Peyer's patch (tissue), 4 donors: Measurements from ENCODE around the gene ROBO1. TPM values are rescaled to one million over a fixed set of nuclear protein-coding genes. Genes with fewer than 3 reads are reported as not detected.

Source experiments
- DNase-seq, 3 donors: peaks; one replicate each; pipeline ENCODE4 v3.0.0-alpha.2; 2017 to 2019
- H3K27ac ChIP-seq, 4 donors: fragments of 200-600 bp; sonication (generic); one replicate each; pipeline ENCODE4 v1.5.1; 2016 to 2019
- H3K27me3 ChIP-seq, 2 donors: fragments of 200-600 bp; sonication (generic); one replicate each; pipeline ENCODE4 v1.5.1; 2019
- H3K36me3 ChIP-seq, 3 donors: fragments of 200-600 bp; sonication (generic); one replicate each; pipeline ENCODE4 v1.5.1; 2016 to 2019
- H3K4me1 ChIP-seq, 4 donors: fragments of 200-600 bp; sonication (generic); one replicate each; pipeline ENCODE4 v1.5.1; 2016 to 2019
- H3K4me3 ChIP-seq, 4 donors: fragments of 200-600 bp; sonication (generic); 1 replicate in 3 of 4; 2 replicates in 1 of 4; pipeline ENCODE4 v1.5.1; 2016 to 2019; ENCODE audit warnings: mild to moderate bottlenecking in 1 of 4
- H3K9me3 ChIP-seq, 4 donors: fragments of 200-600 bp; sonication (generic); one replicate each; pipeline ENCODE4 v1.5.1; 2016 to 2019; ENCODE audit warnings: mild to moderate bottlenecking in 1 of 4
- POLR2A ChIP-seq, 2 donors: fragments of 450-650 bp; IDR thresholded peaks; one replicate each; pipeline ENCODE4 v1.5.1; 2017; ENCODE audit warnings: antibody characterized with exemption in 2 of 2, mild to moderate bottlenecking in 2 of 2, moderate library complexity in 2 of 2
- total RNA-seq, 4 donors: library from RNA; depleted of rRNA; stranded (reverse); fragments of >200 nt; gene quantifications; one replicate each; pipeline ENCODE4 v1.1.0, GENCODE V29; 2016
- TF ChIP-seq, protein P1 (sequence below), 6 experiments: fragments of 450-650 bp in 4 of 6; fragments of 200-600 bp in 2 of 6; sonication (generic) in 1 of 6; IDR thresholded peaks; one replicate each; pipeline ENCODE4 v1.5.1; 2017 to 2019; ENCODE audit warnings: antibody characterized with exemption in 6 of 6, mild to moderate bottlenecking in 3 of 6, moderate library complexity in 1 of 6

Gene ROBO1
- total RNA-seq, 4 donors from 2014 or later: 9.5 to 41.3 (median 24.2) TPM

DNA sequence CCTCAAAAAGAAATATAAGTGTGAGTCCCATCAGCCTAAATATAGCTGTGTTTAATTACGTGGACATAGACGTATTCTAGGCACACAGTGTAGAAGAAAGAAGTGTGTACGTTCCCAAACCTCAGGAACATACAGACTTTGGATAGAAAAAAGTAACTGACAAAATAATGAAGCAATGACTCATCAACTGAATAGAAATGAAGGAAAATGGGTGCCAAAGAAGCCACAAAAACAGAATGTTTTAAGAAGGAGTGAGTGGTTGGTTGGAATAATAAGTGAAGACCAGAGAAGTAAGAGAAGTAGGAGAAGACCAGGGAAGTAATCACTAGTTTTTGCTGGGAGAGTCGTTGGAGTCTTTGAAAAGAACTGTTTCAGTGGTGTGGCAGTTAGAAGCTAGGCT is 518.1 kb downstream of the ROBO1 start:
- Histone ChIP-seq H3K9me3 (no peaks in the 10 kb centered on the region), H3K36me3 (no peaks in the 10 kb centered on the region), H3K27ac (no peak overlapping the region), H3K4me1 (no peaks in the 10 kb centered on the region), H3K27me3 (no peaks in the 10 kb centered on the region), H3K4me3 (no peak overlapping the region)
- TF ChIP-seq, protein P1, sequence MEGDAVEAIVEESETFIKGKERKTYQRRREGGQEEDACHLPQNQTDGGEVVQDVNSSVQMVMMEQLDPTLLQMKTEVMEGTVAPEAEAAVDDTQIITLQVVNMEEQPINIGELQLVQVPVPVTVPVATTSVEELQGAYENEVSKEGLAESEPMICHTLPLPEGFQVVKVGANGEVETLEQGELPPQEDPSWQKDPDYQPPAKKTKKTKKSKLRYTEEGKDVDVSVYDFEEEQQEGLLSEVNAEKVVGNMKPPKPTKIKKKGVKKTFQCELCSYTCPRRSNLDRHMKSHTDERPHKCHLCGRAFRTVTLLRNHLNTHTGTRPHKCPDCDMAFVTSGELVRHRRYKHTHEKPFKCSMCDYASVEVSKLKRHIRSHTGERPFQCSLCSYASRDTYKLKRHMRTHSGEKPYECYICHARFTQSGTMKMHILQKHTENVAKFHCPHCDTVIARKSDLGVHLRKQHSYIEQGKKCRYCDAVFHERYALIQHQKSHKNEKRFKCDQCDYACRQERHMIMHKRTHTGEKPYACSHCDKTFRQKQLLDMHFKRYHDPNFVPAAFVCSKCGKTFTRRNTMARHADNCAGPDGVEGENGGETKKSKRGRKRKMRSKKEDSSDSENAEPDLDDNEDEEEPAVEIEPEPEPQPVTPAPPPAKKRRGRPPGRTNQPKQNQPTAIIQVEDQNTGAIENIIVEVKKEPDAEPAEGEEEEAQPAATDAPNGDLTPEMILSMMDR (IDR thresholded peaks at IDR 0.05): no peak
- TF ChIP-seq POLR2A (IDR thresholded peaks at IDR 0.05): no peak
- no peak for DNase-seq

DNA sequence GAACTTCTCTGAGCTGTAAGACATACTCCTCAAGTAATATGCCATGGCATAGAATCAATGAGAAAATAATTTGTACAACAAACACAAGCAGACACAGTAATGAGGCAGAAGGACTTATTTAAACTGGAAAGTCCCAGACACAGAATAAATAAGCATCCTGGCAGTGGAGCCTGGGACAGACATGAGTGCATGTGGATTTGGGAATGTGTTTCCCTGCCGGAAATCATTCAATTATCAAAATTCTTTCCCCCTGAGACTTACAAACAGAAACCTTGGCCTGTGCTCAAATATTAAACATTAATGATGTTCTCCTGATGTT is 520.1 kb downstream of the ROBO1 start:
- no peak overlapping the region for H3K27ac ChIP-seq
- no peak for TF ChIP-seq POLR2A (IDR thresholded peaks at IDR 0.05)
- TF ChIP-seq, protein P1 (IDR thresholded peaks at IDR 0.05): no peak

DNA sequence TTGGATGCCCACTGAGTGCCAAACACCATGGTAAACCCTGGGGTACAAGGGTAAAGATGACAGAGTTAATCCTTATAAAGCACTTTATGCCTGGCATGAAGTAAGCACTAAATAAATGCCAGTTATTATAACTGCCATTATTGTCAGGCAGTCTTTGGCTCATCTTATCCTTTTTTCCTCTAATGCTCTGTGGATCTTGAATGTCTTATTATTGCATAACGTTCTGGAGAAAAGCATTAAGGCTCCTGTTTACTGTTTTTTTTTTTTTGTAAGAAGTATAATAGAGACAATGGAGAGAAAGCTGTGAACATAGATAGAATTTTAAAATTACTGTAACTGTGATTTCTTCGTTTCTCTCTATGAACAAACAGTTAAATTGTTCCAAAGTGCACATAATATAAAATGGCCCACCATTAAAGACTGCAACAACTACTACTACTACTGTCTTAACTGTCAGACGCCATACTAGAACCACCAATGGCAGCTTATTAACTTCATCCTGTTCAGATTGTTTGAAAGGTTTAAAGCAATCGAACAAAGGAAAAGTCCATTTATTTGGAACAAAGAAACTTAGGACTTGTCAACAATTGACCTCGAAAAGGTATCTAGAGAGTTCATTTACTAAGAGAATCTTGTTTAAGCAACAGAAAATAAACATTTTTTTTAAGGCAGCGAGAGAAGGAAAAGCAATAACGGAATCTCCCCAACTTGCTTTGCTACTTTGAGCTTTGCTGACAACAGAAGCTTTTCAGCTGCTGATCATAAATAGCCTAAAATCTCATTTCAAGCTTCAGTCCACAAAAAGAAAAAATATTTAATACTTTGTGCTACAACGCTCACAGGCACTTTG is 520.7 kb downstream of the ROBO1 start:
- no peak overlapping the region for H3K27ac ChIP-seq
- H3K27me3 ChIP-seq: no peaks in the 10 kb centered on the region
- no peak for DNase-seq

More for the DNA sequence above, 520.1 kb downstream of the ROBO1 start:
- Histone ChIP-seq H3K36me3 (no peaks in the 10 kb centered on the region), H3K9me3 (no peaks in the 10 kb centered on the region), H3K4me1 (no peaks in the 10 kb centered on the region), H3K4me3 (no peak overlapping the region), H3K27me3 (no peaks in the 10 kb centered on the region)
- DNase-seq: no peak

DNA sequence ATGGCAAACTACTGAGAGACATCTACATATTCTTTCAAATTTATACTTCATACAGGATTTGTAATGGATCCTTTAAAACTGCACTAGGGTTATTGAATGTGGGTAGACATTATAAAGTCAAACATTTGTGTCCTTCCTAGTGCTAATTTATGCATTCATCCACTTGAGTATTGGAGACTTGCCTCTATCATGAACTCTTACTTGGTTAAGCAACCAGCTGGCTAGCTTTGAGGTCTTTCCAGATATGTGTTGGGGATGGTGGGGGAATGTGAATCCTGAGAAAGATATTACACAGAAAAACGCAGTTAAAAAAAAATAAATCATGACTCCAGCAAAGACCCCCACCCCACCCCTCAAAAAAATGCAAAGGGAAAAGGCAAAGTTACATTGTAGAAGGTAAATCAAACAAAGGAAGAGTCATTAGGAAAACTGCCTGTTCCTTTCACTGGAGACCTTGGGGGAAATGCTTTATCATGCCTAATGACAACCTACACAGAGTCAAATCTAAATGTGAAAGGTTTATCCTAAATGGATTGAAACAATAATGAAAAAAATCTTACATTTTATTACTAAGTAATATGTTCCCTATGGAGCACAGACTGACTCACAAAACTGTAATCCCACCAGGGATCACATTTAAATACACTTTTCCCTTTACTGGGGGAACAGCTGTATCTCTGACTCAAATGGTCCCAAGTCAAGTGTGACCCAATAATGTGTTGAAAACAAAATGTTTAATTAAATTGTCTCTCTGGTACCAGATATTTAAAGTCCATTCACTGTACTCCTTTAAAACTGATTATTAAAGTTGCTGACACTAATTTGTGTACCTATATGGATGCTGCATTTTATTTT is 522.3 kb downstream of the ROBO1 start:
- Histone ChIP-seq H3K36me3 (no peaks in the 10 kb centered on the region), H3K27ac (no peak overlapping the region), H3K9me3 (no peaks in the 10 kb centered on the region), H3K4me1 (no peaks in the 10 kb centered on the region), H3K27me3 (no peaks in the 10 kb centered on the region), H3K4me3 (no peak overlapping the region)
- no peak for TF ChIP-seq POLR2A (IDR thresholded peaks at IDR 0.05)
- TF ChIP-seq, protein P1 (IDR thresholded peaks at IDR 0.05): no peak
- DNase-seq: no peak

More for the DNA sequence above, 520.7 kb downstream of the ROBO1 start:
- no peak overlapping the region for H3K4me3 ChIP-seq
- H3K36me3 ChIP-seq: no peaks in the 10 kb centered on the region
- H3K4me1 ChIP-seq: no peaks in the 10 kb centered on the region
- no peaks in the 10 kb centered on the region for H3K9me3 ChIP-seq
- TF ChIP-seq, protein P1 (IDR thresholded peaks at IDR 0.05): no peak

DNA sequence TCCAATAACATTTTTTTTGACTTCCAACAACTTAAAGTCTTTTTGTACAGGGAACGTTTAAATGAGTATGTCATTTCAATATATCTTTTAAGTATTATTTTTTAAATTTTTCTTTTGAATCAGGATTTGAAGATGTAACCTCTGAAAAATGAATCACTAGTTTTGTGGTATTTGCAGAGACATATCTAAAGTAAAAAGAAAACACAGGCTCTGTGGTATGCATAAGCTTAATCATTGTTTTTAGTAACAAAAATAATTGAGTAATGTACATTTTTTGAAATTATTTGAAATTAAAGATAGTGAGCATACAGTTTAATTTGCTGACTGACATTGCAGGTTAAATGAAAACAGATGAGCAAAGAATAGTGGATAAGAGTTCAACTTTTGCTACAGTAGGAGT is 531.3 kb downstream of the ROBO1 start:
- TF ChIP-seq POLR2A (IDR thresholded peaks at IDR 0.05): no peak
- TF ChIP-seq, protein P1 (IDR thresholded peaks at IDR 0.05): no peak
- Histone ChIP-seq H3K27ac (no peak overlapping the region), H3K36me3 (no peaks in the 10 kb centered on the region), H3K9me3 (no peaks in the 10 kb centered on the region), H3K4me1 (no peaks in the 10 kb centered on the region), H3K4me3 (no peak overlapping the region), H3K27me3 (no peaks in the 10 kb centered on the region)
- DNase-seq: no peak
